ENCODE measurements around the gene LPCAT3.
A peak's percentile ranks its signal among the peaks of the same experiment; 100 is the strongest.
"Not testable (repeated sequence)": the region's sequence is repeated elsewhere in the genome, so short reads cannot be mapped to it uniquely, and the experiment has no call there.

LPCAT3 gene

GRCh38 chr12:7035463-7035862 is 17.2 kb upstream of the LPCAT3 start:
- no peak for DNase-seq

DNA sequence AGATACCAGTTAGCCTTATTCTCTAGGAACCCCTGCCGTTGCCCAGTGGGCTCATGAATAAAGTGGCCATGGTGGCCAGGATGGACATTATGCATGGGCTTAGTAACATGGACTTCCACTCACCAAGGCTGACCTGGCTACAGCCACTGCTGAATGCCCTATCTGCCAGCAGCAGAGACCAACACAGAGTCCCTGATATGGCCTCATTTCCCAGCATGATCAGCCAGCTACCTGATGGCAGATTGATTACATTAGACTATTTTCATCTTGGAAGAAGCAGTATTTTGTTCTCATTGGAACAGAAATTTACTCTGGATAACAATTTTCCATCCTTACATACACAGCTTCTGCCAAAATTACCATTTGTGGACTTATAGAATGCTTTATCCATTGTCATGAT is 16.2 kb upstream of the LPCAT3 start:
- DNase-seq, result no peak

- DNase-seq, result no peak
These were observed 14.7 kb upstream of the LPCAT3 start for GRCh38 chr12:7032990-7033389.

DNA sequence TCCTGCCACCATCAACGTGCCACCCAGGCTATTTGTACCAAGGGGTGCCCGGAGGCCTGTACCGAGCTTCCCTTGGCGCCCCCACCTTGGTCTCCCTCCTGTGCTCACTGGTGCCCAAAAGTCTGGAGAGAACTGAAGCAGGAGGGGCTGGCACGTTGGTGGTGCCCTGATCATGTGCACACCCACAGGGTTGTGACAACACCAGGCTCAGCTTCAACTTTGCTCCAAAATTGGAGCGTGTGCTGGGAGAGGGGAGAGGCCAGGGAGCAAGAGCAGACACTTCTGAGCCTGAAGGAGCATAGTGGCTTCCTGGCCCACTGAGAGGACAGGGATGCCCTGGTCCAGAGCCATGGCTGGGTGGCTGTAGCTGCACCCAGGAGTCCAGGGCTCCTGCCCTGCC is 13.0 kb upstream of the LPCAT3 start:
- no peak for DNase-seq

- DNase-seq, result no peak
These were observed 8.6 kb upstream of the LPCAT3 start for GRCh38 chr12:7026854-7027253.

GRCh38 chr12:7023114-7023513 is 4.8 kb upstream of the LPCAT3 start:
- DNase-seq, result no peak

DNA sequence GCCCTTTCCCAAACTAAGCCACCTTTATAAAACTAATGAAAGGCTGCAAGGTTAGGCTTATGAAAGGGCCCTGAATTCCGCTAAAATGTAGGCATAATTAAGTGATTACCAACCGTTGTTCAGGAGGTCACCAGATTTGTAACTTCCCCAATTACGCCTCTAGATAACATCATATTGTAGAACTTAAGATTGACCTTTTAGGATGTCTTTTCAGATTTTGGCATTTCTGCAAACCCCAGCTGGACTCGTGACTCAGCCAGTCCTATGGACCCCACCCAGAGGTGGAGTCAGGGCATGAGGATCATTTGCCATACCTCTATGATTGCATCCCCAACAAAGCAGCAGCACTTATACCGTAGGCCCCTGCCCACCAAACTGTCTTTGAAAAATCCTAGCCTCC is 3.7 kb upstream of the LPCAT3 start:
- DNase-seq, result no peak

DNA sequence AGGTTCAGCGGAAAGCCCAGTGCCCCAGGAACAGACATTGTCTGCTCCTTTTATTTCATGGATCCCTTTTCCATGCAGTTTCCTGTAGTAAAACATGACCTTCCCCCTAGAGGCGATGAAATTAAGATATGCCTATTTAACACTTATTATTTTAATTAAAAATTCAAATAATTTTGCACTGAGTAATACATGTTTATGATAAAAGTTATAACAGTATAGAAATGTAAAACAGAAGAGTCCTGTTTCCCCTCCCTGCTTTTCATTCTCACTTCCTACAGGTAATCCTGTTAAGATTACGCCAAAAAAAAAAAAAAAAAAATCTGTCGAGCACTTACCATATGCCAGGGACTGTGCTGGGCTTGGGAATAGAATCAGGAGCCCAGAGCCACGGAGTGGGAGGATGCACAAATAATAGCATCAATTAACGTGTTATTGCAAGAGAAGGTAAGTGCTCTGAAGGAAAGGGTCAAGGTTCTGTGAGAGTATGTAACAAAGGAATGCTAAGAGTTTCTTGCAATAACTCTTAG is 830 bp upstream of the LPCAT3 start:
- no peak for DNase-seq

DNA sequence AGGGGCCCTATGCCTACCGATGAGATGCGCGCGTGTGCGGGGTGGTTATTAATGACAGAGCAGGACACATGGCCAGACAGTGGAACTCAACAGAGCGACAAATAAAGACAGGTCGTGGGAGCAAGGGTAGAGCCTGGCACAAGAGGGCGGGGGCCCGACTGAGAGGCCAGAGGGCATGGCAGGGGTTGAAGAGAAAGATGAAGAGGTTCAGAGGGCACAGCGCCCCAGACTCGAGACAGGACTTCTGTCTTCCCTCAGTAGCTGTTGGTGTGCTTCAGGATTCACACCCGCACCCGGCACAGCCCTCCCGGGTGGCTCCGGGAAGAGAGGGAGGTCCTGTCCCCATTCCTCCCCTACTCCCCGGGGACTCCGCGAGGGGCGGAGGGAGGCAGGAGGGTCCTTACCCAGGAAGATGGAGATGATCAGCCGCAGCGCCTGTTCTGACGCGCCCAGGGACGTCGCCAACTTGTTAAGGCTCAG is 366 bp downstream of the LPCAT3 start:
- DNase-seq, result peak; percentile 50

DNA sequence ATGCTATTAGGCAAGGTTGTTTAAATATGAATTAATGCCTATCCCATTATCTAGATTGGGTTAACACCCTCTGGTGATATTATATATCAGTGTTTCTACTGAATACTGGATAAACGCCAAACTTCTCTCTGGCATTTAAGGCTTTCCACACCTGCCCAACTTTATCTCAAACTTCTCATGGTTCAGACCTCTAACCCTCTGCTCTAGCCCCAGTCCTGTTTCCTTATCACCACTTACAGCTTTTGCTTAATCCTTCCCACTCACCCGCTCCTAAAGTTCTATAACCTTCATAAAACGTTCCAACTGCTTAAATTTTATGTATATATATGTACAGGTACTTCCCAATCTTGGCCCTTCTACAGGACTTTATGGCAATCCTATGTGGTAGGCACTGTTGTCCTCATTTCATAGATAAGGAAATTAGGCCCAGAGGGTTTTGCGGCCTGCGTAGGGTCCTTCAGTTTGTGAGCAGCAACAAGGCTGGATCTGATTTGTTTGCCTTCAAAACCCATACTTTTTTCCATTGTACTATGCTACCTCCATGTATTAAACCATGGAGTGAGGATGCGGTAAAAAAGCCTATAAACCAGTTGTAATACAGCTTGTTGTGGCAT is 1.2 kb downstream of the LPCAT3 start:
- no peak for DNase-seq

- no peak for DNase-seq
These were observed 2.5 kb downstream of the LPCAT3 start for GRCh38 chr12:7015555-7016370.

DNA sequence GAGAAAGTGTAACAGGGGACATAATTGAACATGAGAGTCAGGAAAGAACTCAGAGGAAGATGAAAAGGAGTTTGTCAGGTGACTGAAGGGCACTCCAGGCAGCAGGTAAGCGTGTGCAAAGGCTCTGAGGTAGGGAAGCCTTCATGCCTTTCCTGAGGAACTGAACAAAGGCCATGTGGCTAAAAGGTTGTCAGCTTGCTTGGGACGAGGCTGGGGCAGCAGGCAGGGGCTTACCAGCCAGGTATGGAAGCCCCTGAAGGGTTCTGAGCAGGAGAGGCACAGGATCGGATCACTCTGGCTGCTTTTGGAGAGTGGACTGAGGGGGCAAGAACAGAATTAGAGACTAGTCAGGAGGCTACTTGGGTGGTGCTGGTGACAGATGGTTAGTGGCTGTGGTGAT is 5.2 kb downstream of the LPCAT3 start:
- DNase-seq, result no peak

- no peak for DNase-seq
These were observed 6.2 kb downstream of the LPCAT3 start for GRCh38 chr12:7012024-7012607.

DNA sequence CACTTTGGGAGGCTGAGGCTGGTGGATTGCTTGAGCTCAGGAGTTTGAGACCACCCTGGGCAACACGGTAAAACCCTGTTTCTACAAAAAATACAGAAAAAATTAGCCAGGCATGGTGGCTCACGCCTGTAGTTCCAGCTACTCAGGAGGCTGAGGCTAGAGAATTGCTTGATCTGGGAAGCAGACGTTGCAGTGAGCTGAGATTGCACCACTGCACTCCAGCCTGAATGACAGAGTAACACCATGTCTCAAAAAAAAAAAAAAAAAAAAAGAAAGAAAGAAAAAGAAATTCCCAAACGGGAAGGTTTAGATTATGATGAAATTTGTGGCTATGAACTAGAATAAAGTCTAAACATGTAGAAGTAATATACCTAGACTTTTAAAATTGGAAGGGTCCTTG is 6.9 kb downstream of the LPCAT3 start:
- DNase-seq, result not testable (repeated sequence)

GRCh38 chr12:7009512-7009911 is 8.8 kb downstream of the LPCAT3 start:
- DNase-seq, result no peak

GRCh38 chr12:7008864-7009263 is 9.4 kb downstream of the LPCAT3 start:
- DNase-seq, result no peak

- DNase-seq, result no peak
These were observed 11.6 kb downstream of the LPCAT3 start for GRCh38 chr12:7006639-7007038.

DNA sequence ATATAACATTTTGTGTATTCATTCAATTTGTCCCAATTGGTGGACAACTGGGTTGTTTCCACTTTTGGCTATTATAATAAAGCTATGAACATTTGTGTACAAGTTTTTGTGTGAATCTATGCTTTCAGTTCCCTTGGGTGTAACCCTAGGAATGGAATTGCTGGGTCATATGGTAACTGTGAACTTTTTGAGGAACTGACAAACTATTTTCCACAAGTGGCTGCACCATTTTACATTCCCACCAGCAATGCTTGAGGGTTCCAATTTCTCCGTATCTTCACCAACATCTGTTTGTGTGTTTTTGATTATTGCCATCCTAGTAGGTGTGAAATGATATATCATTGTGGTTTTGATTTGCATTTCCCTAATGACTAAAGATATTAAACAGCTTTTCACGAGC is 13.0 kb downstream of the LPCAT3 start:
- DNase-seq, result no peak

DNA sequence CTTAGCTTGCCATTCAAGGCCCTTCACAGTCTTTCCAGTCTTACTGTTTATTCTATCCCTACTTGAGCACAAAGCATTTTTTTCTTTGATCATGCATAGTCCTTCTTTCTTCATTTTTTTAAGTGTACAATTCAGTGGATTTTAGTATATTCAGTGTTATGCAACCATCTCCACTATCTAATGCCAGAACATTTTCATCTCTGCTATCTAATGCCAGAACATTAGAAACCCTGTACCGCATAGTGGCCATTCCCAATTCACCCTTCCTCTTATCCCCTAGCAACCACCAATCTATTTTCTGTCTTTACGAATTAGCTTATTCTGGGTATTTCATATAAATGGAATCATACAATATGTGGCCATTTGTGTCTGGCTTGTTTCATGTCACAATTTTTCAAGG is 13.4 kb downstream of the LPCAT3 start:
- no peak for DNase-seq

DNA sequence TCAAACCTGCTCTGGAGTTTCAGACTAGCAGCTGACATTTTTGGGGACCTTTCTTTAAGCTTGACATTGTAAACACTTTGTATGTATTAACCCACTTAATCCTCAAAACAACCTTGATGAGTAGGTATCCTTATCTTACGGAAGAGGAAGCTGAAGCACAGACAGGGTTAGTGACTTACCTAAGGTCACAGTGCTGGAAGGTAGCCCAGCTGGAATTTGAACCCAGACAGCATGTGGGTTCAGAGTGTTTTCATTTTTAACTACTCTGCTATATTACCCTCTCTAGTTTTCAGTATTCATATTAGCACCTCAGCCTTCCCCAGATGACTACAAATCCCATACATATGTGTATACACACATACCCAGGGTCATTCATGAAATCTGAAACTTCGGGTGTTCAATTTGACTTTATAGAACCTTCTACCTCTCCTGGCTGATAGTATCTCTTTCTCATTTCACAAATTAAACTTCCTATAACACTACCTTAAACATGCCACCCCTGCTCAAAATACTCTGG is 13.9 kb downstream of the LPCAT3 start:
- DNase-seq, result no peak

- DNase-seq, result no peak
These were observed 16.2 kb downstream of the LPCAT3 start for GRCh38 chr12:7001921-7002591.

DNA sequence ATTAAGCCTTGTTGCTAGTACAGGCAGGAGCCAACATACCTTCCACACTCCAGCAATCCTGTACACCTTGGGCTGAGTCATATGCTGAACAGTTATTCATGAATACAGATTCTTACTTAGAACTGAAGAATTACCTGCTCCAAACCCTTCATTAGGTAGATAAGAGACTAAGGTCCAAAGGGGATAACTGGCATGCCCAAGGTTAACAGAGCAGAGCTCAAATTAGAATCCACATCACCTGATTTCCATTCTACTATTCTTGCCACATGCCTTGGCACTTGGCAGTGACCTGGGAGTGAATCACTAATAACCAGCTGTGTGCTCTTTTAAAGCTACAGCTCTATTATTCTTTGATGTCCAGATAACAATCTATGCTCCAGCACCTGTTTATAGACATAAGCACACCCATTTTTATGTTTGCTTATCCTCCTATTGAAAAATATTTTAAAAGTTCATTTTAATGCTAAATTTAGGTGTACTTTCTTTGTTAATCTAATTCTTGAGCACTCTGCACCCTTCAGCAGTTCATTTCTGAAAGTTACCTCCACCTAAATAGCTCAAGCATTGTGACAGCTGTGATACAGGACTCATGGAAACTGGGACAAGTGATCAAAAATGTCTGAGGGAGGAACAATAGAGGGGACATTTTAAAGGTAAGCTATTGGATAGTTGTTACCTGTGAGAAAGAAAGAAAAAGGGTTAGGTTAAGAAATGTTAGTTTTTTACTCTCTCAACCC is 19.4 kb downstream of the LPCAT3 start:
- no peak for DNase-seq
